Endometrial microvascular endothelial cells (primary cell): ENCODE results near the gene RELT. TPM values are rescaled to one million over a fixed set of nuclear protein-coding genes. Genes with fewer than 3 reads are reported as not detected.

Experiments used
- in situ Hi-C: cut with HindIII; loops from 2 replicates; pipeline ENCODE4 v1.10.0; 2017; ENCODE audit warnings: low sequenced_read_pairs, low pct_unique_long_range_greater_than_20kb; ENCODE audit errors: inconsistent ontology term
- total RNA-seq: library from RNA; depleted of rRNA; stranded (reverse); fragments of >200 nt; gene quantifications from one replicate; pipeline ENCODE4 v1.2.3, GENCODE V29; 2015; ENCODE audit errors: inconsistent ontology term

RELT gene
- total RNA-seq, 1 donor from 2014 or later, result 10.8 TPM

GRCh38 chr11:73367482-73368024 lies 8.6 kb upstream of the RELT start:
- in situ Hi-C loops, result no loop called here

- in situ Hi-C loops, result no loop called here
Measured at GRCh38 chr11:73372375-73372993, 3.7 kb upstream of the RELT start.

GRCh38 chr11:73374151-73374550 lies 2.0 kb upstream of the RELT start:
- in situ Hi-C loops, result no loop called here

- in situ Hi-C loops, result no loop called here
Measured at GRCh38 chr11:73375830-73376159, 404 bp upstream of the RELT start.

- in situ Hi-C loops, result no loop called here
Measured at GRCh38 chr11:73376803-73377629, 817 bp downstream of the RELT start.

- in situ Hi-C loops, result no loop called here
Measured at GRCh38 chr11:73379189-73379880, 3.1 kb downstream of the RELT start.

- in situ Hi-C loops, result no loop called here
Measured at GRCh38 chr11:73380331-73380730, 4.1 kb downstream of the RELT start.

GRCh38 chr11:73380897-73381410 lies 4.8 kb downstream of the RELT start:
- in situ Hi-C loops, result no loop called here

GRCh38 chr11:73381589-73381988 lies 5.4 kb downstream of the RELT start:
- in situ Hi-C loops, result no loop called here

- in situ Hi-C loops, result no loop called here
Measured at GRCh38 chr11:73382183-73382582, 6.0 kb downstream of the RELT start.

GRCh38 chr11:73382747-73383146 lies 6.5 kb downstream of the RELT start:
- in situ Hi-C loops, result no loop called here

- in situ Hi-C loops, result no loop called here
Measured at GRCh38 chr11:73383249-73384124, 7.3 kb downstream of the RELT start.

- in situ Hi-C loops, result no loop called here
Measured at GRCh38 chr11:73384125-73384441, 7.9 kb downstream of the RELT start.

- in situ Hi-C loops, result no loop called here
Measured at GRCh38 chr11:73384531-73384871, 8.3 kb downstream of the RELT start.

- in situ Hi-C loops, result no loop called here
Measured at GRCh38 chr11:73384872-73385689, 8.9 kb downstream of the RELT start.

GRCh38 chr11:73386016-73386415 lies 9.8 kb downstream of the RELT start:
- in situ Hi-C loops, result no loop called here

- in situ Hi-C loops, result no loop called here
Measured at GRCh38 chr11:73386546-73386945, 10.3 kb downstream of the RELT start.

- in situ Hi-C loops, result no loop called here
Measured at GRCh38 chr11:73387594-73388264, 11.5 kb downstream of the RELT start.
